ENCODE measurements around the gene GALNT18.

- TF ChIP-seq CTCF (IDR thresholded peaks at IDR 0.05) (no peak), POLR2A (IDR thresholded peaks at IDR 0.05) (no peak)
Measured at GRCh38 chr11:11280826-11281225, 341.0 kb downstream of the GALNT18 start.

All from body of pancreas (tissue), 4 donors.